GM23248 (cell line): ENCODE data around the gene GCNT3. TPM values are rescaled to one million over a fixed set of nuclear protein-coding genes. Genes with fewer than 3 reads are reported as not detected.

Experiments
- DNase-seq: peaks from one replicate; pipeline ENCODE4 v3.0.0-alpha.2; 2015
- H2AFZ ChIP-seq: fragments of 200-600 bp; sonication (generic); 2 replicates; pipeline ENCODE4 v1.6.1; 2016; ENCODE audit warnings: antibody characterized with exemption
- H3F3A ChIP-seq: fragments of 200-600 bp; sonication (generic); 2 replicates; pipeline ENCODE4 v1.6.1; 2016; ENCODE audit warnings: mild to moderate bottlenecking, antibody characterized with exemption, mixed run types; ENCODE audit not compliant: insufficient read depth
- H3K27ac ChIP-seq: fragments of 200-600 bp; sonication (generic); 2 replicates; pipeline ENCODE4 v1.5.1; 2016; ENCODE audit warnings: mild to moderate bottlenecking
- H3K27me3 ChIP-seq: fragments of 200-600 bp; sonication (generic); replicated peaks from 2 replicates; pipeline ENCODE4 v1.6.1; 2016; ENCODE audit warnings: mild to moderate bottlenecking; ENCODE audit not compliant: insufficient read depth
- H3K36me3 ChIP-seq: fragments of 200-600 bp; sonication (generic); 2 replicates; pipeline ENCODE4 v1.6.1; 2016; ENCODE audit warnings: low read depth, mild to moderate bottlenecking
- H3K4me1 ChIP-seq: fragments of 200-600 bp; sonication (generic); 2 replicates; pipeline ENCODE4 v1.6.1; 2016; ENCODE audit warnings: mild to moderate bottlenecking; ENCODE audit not compliant: insufficient read depth
- H3K4me2 ChIP-seq: fragments of 200-600 bp; sonication (generic); one replicate; pipeline ENCODE4 v1.6.1; 2016; ENCODE audit warnings: mild to moderate bottlenecking; ENCODE audit not compliant: unreplicated experiment
- H3K4me3 ChIP-seq: fragments of 200-600 bp; sonication (generic); 2 replicates; pipeline ENCODE4 v1.5.1; 2016; ENCODE audit warnings: mild to moderate bottlenecking
- H3K79me2 ChIP-seq: fragments of 200-600 bp; sonication (generic); 2 replicates; pipeline ENCODE4 v1.6.1; 2016; ENCODE audit warnings: mild to moderate bottlenecking; ENCODE audit not compliant: insufficient read depth
- H3K9ac ChIP-seq: fragments of 200-600 bp; sonication (generic); 2 replicates; pipeline ENCODE4 v1.6.1; 2016; ENCODE audit warnings: mild to moderate bottlenecking
- H3K9me2 ChIP-seq: fragments of 200-600 bp; sonication (generic); 2 replicates; pipeline ENCODE4 v1.6.1; 2016; ENCODE audit warnings: mixed run types, mild to moderate bottlenecking, moderate library complexity; ENCODE audit not compliant: insufficient read depth
- H3K9me3 ChIP-seq: fragments of 200-600 bp; sonication (generic); one replicate; pipeline ENCODE4 v1.6.1; 2017; ENCODE audit warnings: low read depth
- H4K20me1 ChIP-seq: fragments of 200-600 bp; sonication (generic); 2 replicates; pipeline ENCODE4 v1.6.0; 2016; ENCODE audit not compliant: insufficient read depth
- EZH2 ChIP-seq: fragments of 200-600 bp; sonication (generic); IDR thresholded peaks from 2 replicates; pipeline ENCODE4 v1.6.1; 2018; ENCODE audit warnings: antibody characterized with exemption, mild to moderate bottlenecking; ENCODE audit not compliant: insufficient read depth, poor library complexity, severe bottlenecking
- EZH2phosphoT487 ChIP-seq: fragments of 200-600 bp; sonication (generic); IDR thresholded peaks from 2 replicates; pipeline ENCODE4 v1.6.1; 2018; ENCODE audit warnings: antibody characterized with exemption, moderate library complexity, mild to moderate bottlenecking, low read depth; ENCODE audit not compliant: insufficient read depth
- WGBS, 2 experiments: methylation state at CpG; one replicate each; pipeline ENCODE4 v1.1.6; 2015 to 2017; ENCODE audit warnings: low lambda C conversion rate in 2 of 2, low coverage in 1 of 2; ENCODE audit errors: missing lambda C conversion rate in 2 of 2; 5-methylcytosine and 5-hydroxymethylcytosine counted together
- in situ Hi-C: fragments of 300-500 bp; cut with MboI; formaldehyde crosslinking; loops from 2 replicates; pipeline ENCODE4 v1.15.0; 2020
- polyA plus RNA-seq: library from polyadenylated mRNA; unstranded; fragments of >200 nt; fragmentation: Nextera tagmentation; extraction: Ambion mirVana; gene quantifications from 2 replicates; pipeline ENCODE4 v1.2.1, GENCODE V29; 2016
- total RNA-seq: library from RNA; depleted of rRNA; stranded (reverse); fragments of >200 nt; shearing (Covaris generic); gene quantifications from 2 replicates; pipeline ENCODE4 v1.2.3, GENCODE V29; 2014

Gene GCNT3
- total and polyA plus RNA-seq, 2 experiments from 2014 or later, result not detected

DNA sequence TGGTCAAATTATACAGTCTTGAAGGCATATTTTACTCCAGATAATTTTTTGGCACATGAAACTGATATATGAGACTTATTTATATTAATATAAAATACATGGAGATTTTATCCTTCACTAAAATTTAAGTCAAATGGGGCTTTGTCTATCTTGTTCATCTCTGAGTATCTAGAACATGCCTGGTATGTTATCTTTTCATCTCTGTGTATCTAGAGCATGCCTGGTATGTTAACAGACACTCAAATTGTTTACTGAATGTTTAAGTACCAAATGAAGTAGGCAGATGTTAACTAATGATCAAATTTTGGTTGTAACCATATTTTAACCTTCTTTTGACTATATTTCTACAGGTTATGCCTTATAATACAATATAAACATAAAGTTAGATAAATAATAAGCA is 38.0 kb downstream of the GCNT3 start:
- Histone ChIP-seq H3K79me2 (peaks cover 51% of the 10 kb centered on the region), H3K9me3 (no peaks in the 10 kb centered on the region), H3K4me2 (no peak overlapping the region), H3K27me3 (no peaks in the 10 kb centered on the region), H3K27ac (no peak overlapping the region), H4K20me1 (no peaks in the 10 kb centered on the region), H3K9ac (no peak overlapping the region), H2AFZ (no peak overlapping the region), H3K9me2 (no peaks in the 10 kb centered on the region), H3K36me3 (peaks cover 39% of the 10 kb centered on the region), H3K4me3 (no peak overlapping the region), H3K4me1 (no peaks in the 10 kb centered on the region), H3F3A (no peaks in the 10 kb centered on the region)
- in situ Hi-C loops, result no loop called here
- no peak for TF ChIP-seq EZH2phosphoT487
- TF ChIP-seq EZH2, result no peak
- DNase-seq, result no peak

DNA sequence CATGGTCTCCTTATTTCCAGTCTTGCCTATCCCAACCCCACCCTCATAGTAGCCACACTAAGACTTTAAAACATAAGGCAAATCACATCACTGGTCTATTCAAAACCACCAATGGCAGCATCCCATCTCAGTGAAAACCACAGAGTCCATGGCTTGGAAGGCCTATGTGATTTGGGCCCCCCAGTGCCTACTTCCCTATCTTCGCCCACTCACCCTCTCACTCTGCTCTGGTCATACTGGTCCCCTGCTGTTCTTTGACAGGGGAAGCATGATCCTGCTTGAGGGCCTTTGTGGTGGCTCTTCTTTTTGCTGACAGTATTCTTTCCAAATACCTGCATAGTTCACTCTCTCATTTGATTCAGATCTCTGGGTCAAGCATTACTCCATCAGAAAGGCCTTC is 42.5 kb downstream of the GCNT3 start:
- Histone ChIP-seq H3K4me3 (no peak overlapping the region), H3K4me1 (peaks cover 9% of the 10 kb centered on the region), H3K27ac (no peak overlapping the region), H3K9ac (no peak overlapping the region), H3F3A (peaks cover 7% of the 10 kb centered on the region), H3K9me3 (no peaks in the 10 kb centered on the region), H3K27me3 (no peaks in the 10 kb centered on the region), H2AFZ (no peak overlapping the region), H3K36me3 (peaks cover 25% of the 10 kb centered on the region), H3K4me2 (no peak overlapping the region), H3K9me2 (no peaks in the 10 kb centered on the region), H3K79me2 (peaks cover 76% of the 10 kb centered on the region), H4K20me1 (no peaks in the 10 kb centered on the region)
- DNase-seq, result no peak
- 92 to 95% methylated on average over 1 of the region's 1 CpG for WGBS, 2 experiments
- TF ChIP-seq EZH2 (no peak), EZH2phosphoT487 (no peak)
- in situ Hi-C loops, result no loop called here

DNA sequence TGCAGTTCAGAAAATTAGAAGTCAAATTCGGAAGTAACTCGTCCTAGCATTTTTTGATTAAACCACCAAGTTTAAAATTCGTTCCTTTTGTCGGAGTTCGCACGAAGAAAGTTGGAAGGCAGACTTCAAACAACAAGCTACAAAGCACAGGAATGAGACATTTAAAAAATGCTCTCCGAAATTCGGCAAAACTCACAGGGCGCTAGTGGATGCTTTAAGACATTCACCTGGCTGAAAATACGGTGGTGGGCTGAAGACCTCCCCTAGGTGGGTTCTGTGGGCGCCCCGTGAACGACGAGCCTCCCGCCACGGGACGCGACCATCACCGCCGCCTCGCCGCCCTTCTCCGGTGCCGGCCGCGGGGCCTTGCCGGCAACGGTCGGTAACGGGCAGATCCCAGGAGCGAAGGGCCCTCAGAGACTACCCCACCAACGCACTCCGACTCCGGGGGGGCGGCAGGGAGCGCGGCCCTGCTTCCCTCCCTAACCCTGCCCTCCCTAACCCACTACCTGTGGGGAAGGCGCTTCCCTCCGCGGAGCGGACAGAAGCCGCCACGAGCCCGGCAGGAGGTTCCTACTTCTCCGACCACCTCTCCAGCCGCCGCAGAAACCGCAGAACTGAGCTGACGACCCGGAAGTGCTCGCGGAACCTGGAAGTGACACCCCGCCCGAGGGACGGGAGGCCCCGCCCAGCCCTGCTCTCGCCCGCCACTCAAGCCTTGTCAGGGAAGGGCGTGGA is 45.5 kb downstream of the GCNT3 start, which contains the start of gene GTF2A2:
Gene GTF2A2, minus strand, starts transcription at position 619 of the 738 bp plus-strand sequence. CDS start 5,238 bp downstream, outside the sequence.
- Histone ChIP-seq H3K4me2 (peak within 1 kb of the TSS; percentile 98), H3K4me1 (peaks cover 13% of the 10 kb centered on the region), H3K27me3 (no peaks in the 10 kb centered on the region), H3F3A (peaks cover 28% of the 10 kb centered on the region), H3K27ac (peak within 1 kb of the TSS; percentile 70), H2AFZ (peak within 1 kb of the TSS; percentile 85), H3K36me3 (peaks cover 30% of the 10 kb centered on the region), H3K9ac (peak within 1 kb of the TSS; percentile 94), H4K20me1 (no peaks in the 10 kb centered on the region), H3K4me3 (peak within 1 kb of the TSS; percentile 97), H3K9me2 (no peaks in the 10 kb centered on the region), H3K79me2 (peaks cover 52% of the 10 kb centered on the region), H3K9me3 (no peaks in the 10 kb centered on the region)
- no peak for TF ChIP-seq EZH2
- no peak for TF ChIP-seq EZH2phosphoT487
- DNase-seq, result peak; percentile 98
- in situ Hi-C loops, result no loop called here
- WGBS, 2 experiments, result 2% methylated on average over 57 to 59 of the region's 59 CpGs

DNA sequence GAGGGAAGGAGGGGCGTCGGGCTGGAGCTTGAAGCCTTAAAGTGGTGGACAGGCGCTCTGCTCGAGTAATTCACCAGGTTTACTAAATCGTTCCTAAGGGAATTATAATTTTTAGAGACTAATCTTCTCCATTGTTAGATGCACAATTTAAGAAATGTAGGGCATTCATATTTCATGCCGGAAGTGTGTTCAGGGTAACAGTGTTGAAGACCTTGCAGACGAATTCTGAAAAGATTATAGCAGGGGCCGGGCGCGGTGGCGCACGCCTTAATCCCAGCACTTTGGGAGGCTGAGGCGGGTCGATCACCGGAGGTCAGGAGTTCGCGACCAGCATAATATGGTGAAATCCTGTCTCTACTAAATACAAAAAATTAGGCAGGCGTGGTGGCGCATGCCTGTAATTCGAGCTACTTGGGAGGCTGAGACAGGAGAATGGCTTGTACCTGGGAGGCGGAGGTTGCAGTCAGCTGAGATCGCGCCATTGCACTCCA is 46.1 kb downstream of the GCNT3 start:
- in situ Hi-C loops, result no loop called here
- Histone ChIP-seq H4K20me1 (no peaks in the 10 kb centered on the region), H3K4me3 (peak overlapping the region; percentile 97), H3K9ac (peak overlapping the region; percentile 94), H3K27me3 (no peaks in the 10 kb centered on the region), H3K9me3 (no peaks in the 10 kb centered on the region), H2AFZ (peak overlapping the region; percentile 85), H3K27ac (peak overlapping the region; percentile 70; the same call in 1 of the 2 replicates), H3K4me1 (peaks cover 19% of the 10 kb centered on the region), H3K4me2 (peak overlapping the region; percentile 60), H3K79me2 (peaks cover 46% of the 10 kb centered on the region), H3K36me3 (peaks cover 24% of the 10 kb centered on the region; the same call in 1 of the 2 replicates), H3F3A (peaks cover 35% of the 10 kb centered on the region), H3K9me2 (no peaks in the 10 kb centered on the region)
- no peak for DNase-seq
- WGBS, 2 experiments, result 32 to 34% methylated on average over 23 of the region's 23 CpGs
- TF ChIP-seq EZH2 (no peak), EZH2phosphoT487 (no peak)
